T-cell (primary cell): ENCODE results near the gene OTOG. TPM values are rescaled to one million over a fixed set of nuclear protein-coding genes. Genes with fewer than 3 reads are reported as not detected.
A peak's percentile ranks its signal among the peaks of the same experiment; 100 is the strongest.

Experiments
- ATAC-seq, 4 experiments: fragments of 200-7000 bp in 3 of 4; fragments of 150-1000 bp in 1 of 4; cut with Tn5 transposase; replicated peaks in 1 of 4; 1 replicate in 3 of 4; 2 replicates in 1 of 4; pipeline ENCODE4 v1.10.0; 2021; ENCODE audit warnings: moderate library complexity in 3 of 4, mild to moderate bottlenecking in 2 of 4, moderate number of reproducible peaks in 1 of 4
- CTCF ChIA-PET, 2 donors: fragments of 300-600 bp; sonication (Branson Sonifier 250); formaldehyde crosslinking; loops; one replicate each; lab custom pipeline; 2022; ENCODE audit warnings: antibody characterized with exemption in 2 of 2; lab: Charles Lee
- POLR2A ChIA-PET, 2 donors: fragments of 300-600 bp; sonication (Branson Sonifier 250); formaldehyde crosslinking; loops; one replicate each; lab custom pipeline; 2022; ENCODE audit warnings: antibody characterized with exemption in 2 of 2; lab: Charles Lee
- DNase-seq, 35 experiments: peaks; one replicate each; pipeline versions ENCODE4 v3.0.0 to v3.0.0-alpha.2; 2013 to 2023
- H3K27ac ChIP-seq: one replicate; pipeline ENCODE4 v1.5.1; 2013; ENCODE audit warnings: low read length
- H3K27me3 ChIP-seq, 2 experiments: replicated peaks in 1 of 2; 1 replicate in 1 of 2; 2 replicates in 1 of 2; pipeline versions ENCODE4 v1.6.1 to v1.7.0; 2013; ENCODE audit warnings: low read length in 1 of 2, mixed read lengths in 1 of 2; ENCODE audit not compliant: control insufficient read depth in 2 of 2, insufficient read depth in 2 of 2; ENCODE audit errors: extremely low read depth in 1 of 2
- H3K36me3 ChIP-seq, 2 donors: 1 replicate in 1 of 2; 2 replicates in 1 of 2; pipeline versions ENCODE4 v1.6.1 to v1.7.0; 2013; ENCODE audit warnings: low read length in 1 of 2; ENCODE audit not compliant: control insufficient read depth in 2 of 2, insufficient read depth in 1 of 2; ENCODE audit errors: extremely low read depth in 1 of 2
- H3K4me1 ChIP-seq, 2 experiments: 1 replicate in 1 of 2; 2 replicates in 1 of 2; pipeline versions ENCODE4 v1.6.1 to v1.7.0; 2013; ENCODE audit warnings: low read length in 2 of 2, mixed read lengths in 1 of 2; ENCODE audit not compliant: insufficient read depth in 2 of 2, control insufficient read depth in 1 of 2; ENCODE audit errors: extremely low read depth in 1 of 2
- H3K4me3 ChIP-seq, 2 donors: 1 replicate in 1 of 2; 2 replicates in 1 of 2; pipeline versions ENCODE4 v1.5.1 to v1.7.0; 2013; ENCODE audit warnings: mild to moderate bottlenecking in 2 of 2, low read length in 1 of 2, moderate library complexity in 1 of 2; ENCODE audit not compliant: control insufficient read depth in 1 of 2; ENCODE audit errors: extremely low read depth in 1 of 2
- H3K9me3 ChIP-seq: 2 replicates; pipeline ENCODE4 v1.7.0; 2013
- H3K27ac Mint-ChIP-seq, 2 donors: one replicate each; pipeline ENCODE4 v1.8.0; 2020 to 2021; ENCODE audit warnings: mild to moderate bottlenecking in 2 of 2, mixed read lengths in 2 of 2
- H3K27me3 Mint-ChIP-seq, 2 donors: one replicate each; pipeline ENCODE4 v1.8.0; 2021 to 2022; ENCODE audit warnings: mixed read lengths in 2 of 2
- H3K36me3 Mint-ChIP-seq: one replicate; pipeline ENCODE4 v1.8.0; 2021; ENCODE audit warnings: mixed read lengths
- H3K4me1 Mint-ChIP-seq, 3 donors: one replicate each; pipeline ENCODE4 v1.8.0; 2020 to 2022; ENCODE audit warnings: mixed read lengths in 3 of 3, mild to moderate bottlenecking in 1 of 3
- H3K4me3 Mint-ChIP-seq, 3 donors: one replicate each; pipeline ENCODE4 v1.8.0; 2020 to 2022; ENCODE audit warnings: mild to moderate bottlenecking in 3 of 3, mixed read lengths in 3 of 3, moderate library complexity in 3 of 3
- H3K9me3 Mint-ChIP-seq, 3 donors: one replicate each; pipeline ENCODE4 v1.8.0; 2020 to 2022; ENCODE audit warnings: mixed read lengths in 3 of 3
- WGBS: methylation state at CpG from one replicate; pipeline ENCODE4 v1.1.5; 2013; ENCODE audit warnings: missing lambda C conversion rate; ENCODE audit not compliant: insufficient coverage; 5-methylcytosine and 5-hydroxymethylcytosine counted together
- total RNA-seq, 35 experiments: library from RNA in 6 of 35; stranded (reverse) in 6 of 35; fragments of 120-200 nt in 1 of 35; gene quantifications; one replicate each; pipeline versions ENCODE4 v1.2.1 to v1.2.4 and lab custom pipeline; 2013 to 2026

OTOG gene
- total RNA-seq, 5 donors from 2014 or later (not counting 1 experiment from before 2014, with no cell fraction given), result not detected

GRCh38 chr11:17541330-17541885 is 5.7 kb upstream of the OTOG start:
- Mint-ChIP-seq H3K4me3 (no peak overlapping the region), H3K27ac (no peak overlapping the region), H3K36me3 (no peaks in the 10 kb centered on the region), H3K4me1 (peaks cover 0 to 4% (median 3%) of the 10 kb centered on the region in 3 donors), H3K9me3 (no peaks in the 10 kb centered on the region), H3K27me3 (peaks cover 23 to 25% of the 10 kb centered on the region in 2 donors)
- CTCF ChIA-PET, result no interaction called here
- H3K4me1 ChIP-seq, result peaks cover 0 to 5% of the 10 kb centered on the region in 2 experiments
- no peaks in the 10 kb centered on the region for H3K36me3 ChIP-seq
- ATAC-seq, result no peak
- H3K9me3 ChIP-seq, result no peaks in the 10 kb centered on the region
- DNase-seq, result no peak
- whole genome bisulfite sequencing, result 60% methylated on average over 1 of the region's 4 CpGs
- peaks cover 0 to 34% of the 10 kb centered on the region in 2 experiments for H3K27me3 ChIP-seq
- H3K27ac ChIP-seq, result no peak overlapping the region
- POLR2A ChIA-PET, result no interaction called here
- H3K4me3 ChIP-seq, result no peak overlapping the region

GRCh38 chr11:17542249-17542648 is 4.8 kb upstream of the OTOG start:
- no peak for ATAC-seq
- Histone ChIP-seq H3K9me3 (no peaks in the 10 kb centered on the region), H3K36me3 (no peaks in the 10 kb centered on the region), H3K27ac (no peak overlapping the region), H3K4me3 (no peak overlapping the region), H3K27me3 (peaks cover 0 to 41% of the 10 kb centered on the region in 2 experiments), H3K4me1 (peaks cover 0 to 5% of the 10 kb centered on the region in 2 experiments)
- peaks cover 3 to 4% (median 4%) of the 10 kb centered on the region in 3 donors for H3K4me1 Mint-ChIP-seq
- H3K9me3 Mint-ChIP-seq, result no peaks in the 10 kb centered on the region
- H3K4me3 Mint-ChIP-seq, result no peak overlapping the region
- DNase-seq, result no peak
- H3K27ac Mint-ChIP-seq, result no peak overlapping the region
- ChIA-PET CTCF (no interaction called here), POLR2A (no interaction called here)
- WGBS, result 84% methylated on average over 4 of the region's 4 CpGs
- peaks cover 31 to 33% of the 10 kb centered on the region in 2 donors for H3K27me3 Mint-ChIP-seq
- no peaks in the 10 kb centered on the region for H3K36me3 Mint-ChIP-seq

GRCh38 chr11:17543041-17543440 is 4.0 kb upstream of the OTOG start:
- WGBS, result 67% methylated on average over 1 of the region's 2 CpGs
- Histone ChIP-seq H3K27me3 (peaks cover 0 to 49% of the 10 kb centered on the region in 2 experiments), H3K36me3 (no peaks in the 10 kb centered on the region), H3K9me3 (no peaks in the 10 kb centered on the region), H3K4me1 (peaks cover 0 to 5% of the 10 kb centered on the region in 2 experiments), H3K4me3 (no peak overlapping the region), H3K27ac (no peak overlapping the region)
- Mint-ChIP-seq H3K36me3 (no peaks in the 10 kb centered on the region), H3K4me3 (no peak overlapping the region), H3K9me3 (no peaks in the 10 kb centered on the region), H3K27ac (no peak overlapping the region), H3K4me1 (peaks cover 3 to 6% (median 4%) of the 10 kb centered on the region in 3 donors), H3K27me3 (peaks cover 39% of the 10 kb centered on the region in 2 donors)
- no peak for DNase-seq
- ChIA-PET CTCF (no interaction called here), POLR2A (no interaction called here)
- no peak for ATAC-seq

DNA sequence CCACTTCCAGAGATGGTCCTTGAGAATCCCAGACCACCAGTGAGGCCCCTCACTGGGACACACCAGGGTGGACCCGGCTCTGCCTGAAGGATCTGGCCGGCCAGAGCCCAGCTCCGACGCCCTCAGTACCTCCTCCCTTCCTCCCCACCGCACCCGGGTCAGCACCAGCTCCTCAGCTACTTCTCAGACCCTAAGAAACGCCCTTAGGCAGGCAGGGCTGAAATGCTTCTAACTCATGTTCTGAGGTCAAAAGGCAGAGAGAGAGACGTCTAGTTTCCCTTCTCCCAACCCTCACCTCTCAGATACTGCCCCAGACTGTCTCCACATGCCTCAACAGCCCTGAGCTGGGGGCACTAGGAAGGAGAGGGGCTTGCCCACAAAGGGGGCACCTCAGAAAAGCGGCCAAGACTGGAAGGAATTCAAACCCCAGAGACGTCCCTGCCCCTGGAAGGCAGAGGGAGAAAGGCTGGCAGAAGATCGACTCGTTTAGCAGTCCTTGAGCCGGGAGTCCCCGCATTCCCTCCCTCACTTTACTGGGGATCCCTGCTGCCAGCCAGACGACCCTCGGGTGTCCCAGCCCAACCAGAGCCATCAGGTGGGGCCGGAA is 3.4 kb upstream of the OTOG start:
- H3K9me3 Mint-ChIP-seq, result no peaks in the 10 kb centered on the region
- no peaks in the 10 kb centered on the region for H3K36me3 Mint-ChIP-seq
- DNase-seq (no peak), ATAC-seq (no peak)
- Histone ChIP-seq H3K9me3 (no peaks in the 10 kb centered on the region), H3K36me3 (no peaks in the 10 kb centered on the region), H3K27me3 (peaks cover 0 to 50% of the 10 kb centered on the region in 2 experiments), H3K4me3 (peak overlapping the region in 1 of 2 donors; percentile 12), H3K4me1 (peaks cover 0 to 5% of the 10 kb centered on the region in 2 experiments), H3K27ac (no peak overlapping the region)
- no peak overlapping the region for H3K27ac Mint-ChIP-seq
- 55% methylated on average over 13 of the region's 17 CpGs for WGBS
- H3K4me3 Mint-ChIP-seq, result peak overlapping the region in 1 of 3 donors; percentile 44
- ChIA-PET CTCF (interaction anchor here in 1 of 2 donors (0.6 kb wide), 1 partner anchor 26 kb away, joined by 3 read pairs; no protein-coding TSS in a partner anchor), POLR2A (no interaction called here)
- H3K4me1 Mint-ChIP-seq, result peaks cover 3 to 6% (median 4%) of the 10 kb centered on the region in 3 donors
- H3K27me3 Mint-ChIP-seq, result peaks cover 39 to 43% of the 10 kb centered on the region in 2 donors

GRCh38 chr11:17544181-17544622 is 2.9 kb upstream of the OTOG start, which contains the start of gene USH1C:
Gene USH1C, minus strand, starts transcription at chr11:17544416. Its CDS starts 109 bp downstream, at chr11:17544307.
- CTCF ChIA-PET, result interaction anchor here in 1 of 2 donors (0.6 kb wide), 1 partner anchor 26 kb away, joined by 3 read pairs; no protein-coding TSS in a partner anchor
- H3K9me3 ChIP-seq, result no peaks in the 10 kb centered on the region
- WGBS, result 14% methylated on average over 30 of the region's 32 CpGs
- DNase-seq (peak in 4 of 35 experiments; percentile 3 to 8 (median 5)), ATAC-seq (peak in 3 of 4 experiments; percentile 28 to 74 (median 35))
- H3K27ac Mint-ChIP-seq, result no peak within 1 kb of the TSS
- H3K27ac ChIP-seq, result no peak within 1 kb of the TSS
- no peaks in the 10 kb centered on the region for H3K36me3 ChIP-seq
- H3K4me3 ChIP-seq, result peak within 1 kb of the TSS in 1 of 2 donors; percentile 12
- peaks cover 0 to 52% of the 10 kb centered on the region in 2 experiments for H3K27me3 ChIP-seq
- POLR2A ChIA-PET, result interaction anchor here in 1 of 2 donors (0.7 kb wide), 1 partner anchor 9 kb away, joined by 4 read pairs; no protein-coding TSS in a partner anchor
- H3K36me3 Mint-ChIP-seq, result no peaks in the 10 kb centered on the region
- H3K9me3 Mint-ChIP-seq, result no peaks in the 10 kb centered on the region
- H3K4me1 ChIP-seq, result peaks cover 0 to 5% of the 10 kb centered on the region in 2 experiments
- peaks cover 3 to 6% (median 4%) of the 10 kb centered on the region in 3 donors for H3K4me1 Mint-ChIP-seq
- H3K27me3 Mint-ChIP-seq, result peaks cover 41 to 46% of the 10 kb centered on the region in 2 donors
- peak within 1 kb of the TSS in 1 of 3 donors; percentile 44 for H3K4me3 Mint-ChIP-seq

GRCh38 chr11:17546240-17546639 is 819 bp upstream of the OTOG start:
- H3K4me3 ChIP-seq, result no peak overlapping the region
- no peak overlapping the region for H3K27ac ChIP-seq
- DNase-seq, result no peak
- H3K27me3 Mint-ChIP-seq, result peaks cover 34 to 50% of the 10 kb centered on the region in 2 donors
- WGBS, result 80% methylated on average over 1 of the region's 2 CpGs
- H3K27me3 ChIP-seq, result peaks cover 0 to 63% of the 10 kb centered on the region in 2 experiments
- POLR2A ChIA-PET, result no interaction called here
- no peak overlapping the region for H3K4me3 Mint-ChIP-seq
- peaks cover 3 to 6% (median 4%) of the 10 kb centered on the region in 3 donors for H3K4me1 Mint-ChIP-seq
- H3K36me3 ChIP-seq, result no peaks in the 10 kb centered on the region
- no peak overlapping the region for H3K27ac Mint-ChIP-seq
- no peak for ATAC-seq
- H3K9me3 Mint-ChIP-seq, result no peaks in the 10 kb centered on the region
- H3K36me3 Mint-ChIP-seq, result no peaks in the 10 kb centered on the region
- H3K4me1 ChIP-seq, result peaks cover 0 to 5% of the 10 kb centered on the region in 2 experiments
- no peaks in the 10 kb centered on the region for H3K9me3 ChIP-seq
- CTCF ChIA-PET, result no interaction called here
